Fibroblast of the aortic adventitia (primary cell): ENCODE measurements around the gene NETO1. TPM values are rescaled to one million over a fixed set of nuclear protein-coding genes. Genes with fewer than 3 reads are reported as not detected.

ENCODE experiments used
- DNase-seq: peaks from one replicate; pipeline ENCODE4 v3.0.0-alpha.2; 2010; ENCODE audit warnings: low read depth
- H3K4me3 ChIP-seq: 2 replicates; pipeline ENCODE4 v1.5.1; 2011; ENCODE audit warnings: low read depth, mild to moderate bottlenecking, control low read depth, low read length, moderate library complexity
- small RNA-seq: library from RNA; depleted of rRNA; stranded (forward); fragments of <200 nt; gene quantifications from one replicate; pipeline ENCODE3, GENCODE V24; 2012
- total RNA-seq: library from RNA; depleted of rRNA; stranded (reverse); fragments of >200 nt; gene quantifications from 2 replicates; pipeline ENCODE4 v1.2.3, GENCODE V29; 2012; ENCODE audit warnings: low replicate concordance
- TF ChIP-seq, protein P1 (sequence below): IDR thresholded peaks from 2 replicates; pipeline ENCODE4 v1.5.1; 2011; ENCODE audit warnings: mild to moderate bottlenecking, low read length, control low read depth, inconsistent platforms; ENCODE audit not compliant: insufficient read depth

Gene NETO1
- total RNA-seq, 1 donor = not detected

DNA sequence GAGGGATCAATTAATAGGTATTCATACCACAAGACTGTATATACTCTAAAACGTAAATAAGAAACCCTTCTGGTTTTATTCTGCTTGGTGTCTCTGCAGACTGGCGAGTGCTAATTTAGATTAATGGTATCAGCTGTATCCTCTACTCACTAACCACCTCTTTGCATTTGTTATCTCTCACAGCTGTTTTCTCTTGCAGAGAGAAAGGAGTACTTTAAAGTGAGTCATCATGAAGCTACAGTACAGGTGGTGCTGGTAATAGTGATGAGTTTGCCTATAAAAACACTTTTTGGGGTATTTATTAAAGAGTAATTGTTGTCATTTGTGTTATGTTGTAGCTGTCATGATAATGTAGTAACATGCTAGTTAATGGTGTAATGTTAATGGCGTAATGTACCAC, 147.7 kb downstream of the NETO1 start:
- H3K4me3 ChIP-seq = no peak overlapping the region
- TF ChIP-seq, protein P1, sequence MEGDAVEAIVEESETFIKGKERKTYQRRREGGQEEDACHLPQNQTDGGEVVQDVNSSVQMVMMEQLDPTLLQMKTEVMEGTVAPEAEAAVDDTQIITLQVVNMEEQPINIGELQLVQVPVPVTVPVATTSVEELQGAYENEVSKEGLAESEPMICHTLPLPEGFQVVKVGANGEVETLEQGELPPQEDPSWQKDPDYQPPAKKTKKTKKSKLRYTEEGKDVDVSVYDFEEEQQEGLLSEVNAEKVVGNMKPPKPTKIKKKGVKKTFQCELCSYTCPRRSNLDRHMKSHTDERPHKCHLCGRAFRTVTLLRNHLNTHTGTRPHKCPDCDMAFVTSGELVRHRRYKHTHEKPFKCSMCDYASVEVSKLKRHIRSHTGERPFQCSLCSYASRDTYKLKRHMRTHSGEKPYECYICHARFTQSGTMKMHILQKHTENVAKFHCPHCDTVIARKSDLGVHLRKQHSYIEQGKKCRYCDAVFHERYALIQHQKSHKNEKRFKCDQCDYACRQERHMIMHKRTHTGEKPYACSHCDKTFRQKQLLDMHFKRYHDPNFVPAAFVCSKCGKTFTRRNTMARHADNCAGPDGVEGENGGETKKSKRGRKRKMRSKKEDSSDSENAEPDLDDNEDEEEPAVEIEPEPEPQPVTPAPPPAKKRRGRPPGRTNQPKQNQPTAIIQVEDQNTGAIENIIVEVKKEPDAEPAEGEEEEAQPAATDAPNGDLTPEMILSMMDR = no peak
- DNase-seq = no peak

DNA sequence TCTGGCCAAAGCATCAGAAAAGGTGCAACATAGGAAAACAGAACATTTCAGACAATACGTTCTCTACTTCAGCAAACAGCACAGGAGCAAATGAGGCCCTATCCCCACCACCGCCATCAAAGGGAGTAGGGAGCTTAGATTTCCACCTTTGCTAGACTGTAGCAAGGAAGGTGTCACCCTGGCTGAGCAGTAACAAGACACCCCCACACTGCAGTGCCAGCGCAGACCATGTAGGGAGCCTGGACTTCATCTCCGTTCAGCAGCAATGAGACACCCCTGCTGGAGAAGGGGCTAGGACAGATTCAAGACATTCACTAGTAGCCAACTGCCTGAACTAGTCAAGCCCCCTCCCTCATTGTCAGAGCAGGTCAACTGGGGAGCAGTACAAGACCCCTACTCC, 163.6 kb downstream of the NETO1 start:
- H3K4me3 ChIP-seq = no peak overlapping the region
- no peak for DNase-seq
- TF ChIP-seq, protein P1 = no peak

DNA sequence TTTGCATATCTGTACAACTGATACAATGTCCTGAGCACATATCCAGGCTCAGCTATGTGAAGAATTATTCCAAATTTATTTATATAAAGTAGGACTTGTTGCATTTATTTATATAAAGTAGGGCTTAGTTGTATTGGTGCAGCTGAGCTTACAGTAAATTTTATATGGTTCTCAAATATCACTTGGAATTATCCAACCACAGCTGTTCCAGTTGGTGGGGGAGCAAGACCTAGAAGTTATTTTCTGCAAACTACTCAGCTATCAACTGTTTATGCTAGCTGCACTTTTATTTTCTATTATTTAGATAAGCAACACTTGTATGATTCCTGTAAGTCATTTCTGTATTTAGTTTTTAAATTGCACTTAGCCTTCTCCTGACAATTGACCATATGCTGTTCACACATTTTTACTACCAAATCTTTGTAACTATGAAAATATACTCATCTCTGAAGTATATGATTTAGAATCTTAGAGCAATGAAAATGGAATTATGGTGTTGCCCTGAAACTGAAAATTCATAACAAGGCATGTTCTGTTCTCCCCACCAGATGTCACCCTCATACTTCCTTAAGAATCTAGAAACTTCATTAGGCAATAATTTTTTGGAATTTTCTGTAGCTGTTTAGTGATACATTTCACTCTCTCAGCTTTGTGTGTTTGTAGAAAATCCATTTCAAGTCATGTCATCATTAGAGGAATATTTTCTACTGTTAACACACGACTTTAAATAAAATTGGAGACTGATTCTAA, 166.7 kb downstream of the NETO1 start:
- TF ChIP-seq, protein P1 = peak; percentile 5
- H3K4me3 ChIP-seq = no peak overlapping the region
- DNase-seq = peak; percentile 8

DNA sequence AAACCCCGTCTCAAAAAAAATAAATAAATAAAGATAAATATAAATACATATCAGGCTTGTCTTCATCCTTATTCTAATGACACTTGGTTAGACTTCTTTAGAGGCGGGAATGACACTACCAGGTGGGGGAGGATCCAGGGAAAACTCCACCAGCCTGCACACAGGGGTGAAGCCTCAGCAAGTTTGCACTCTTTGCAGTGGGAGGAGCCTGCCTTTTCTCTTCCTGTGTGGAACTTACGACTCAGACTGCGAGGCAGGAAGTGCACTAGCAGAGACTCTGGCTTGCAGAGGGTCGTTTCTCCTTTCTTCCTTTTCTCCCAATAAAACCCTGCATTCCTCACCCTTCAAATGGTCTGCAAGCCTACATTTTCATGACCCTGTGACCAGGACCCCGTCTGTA, 170.1 kb downstream of the NETO1 start:
- H3K4me3 ChIP-seq = no peak overlapping the region
- TF ChIP-seq, protein P1 = no peak
- DNase-seq = no peak

DNA sequence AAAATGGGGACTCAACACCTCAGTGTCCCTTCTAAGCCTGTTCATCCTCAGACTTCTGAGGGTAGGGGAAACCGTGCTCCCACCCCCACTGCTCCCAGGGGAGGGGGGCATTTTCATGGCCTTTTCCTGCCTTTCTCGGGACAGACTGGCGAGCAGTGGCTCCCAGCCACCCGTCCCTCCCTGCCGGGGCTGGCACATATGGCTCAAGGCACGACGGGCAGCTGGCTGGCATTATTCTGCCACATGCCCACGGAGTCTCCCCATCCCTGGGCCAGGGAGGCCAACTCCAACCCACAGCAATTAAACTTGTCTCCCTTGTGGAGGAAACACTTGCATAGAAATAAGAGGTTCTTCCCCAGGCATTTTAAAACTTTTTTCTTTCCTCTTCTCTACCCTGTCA, 175.2 kb downstream of the NETO1 start:
- TF ChIP-seq, protein P1 = no peak
- DNase-seq = no peak
- no peak overlapping the region for H3K4me3 ChIP-seq

Small RNA genes lying within 50 kb of the gene (small RNA-seq; reads per million reads assigned to genes)
- gene MIR548AV = not detected
- 0.32 reads per million for gene RNA5SP460
